Stimulated activated effector memory CD8-positive, alpha-beta T cell treated with anti-CD3 and anti-CD28 coated beads, Interleukin-12 subunit alpha, Interleukin-12 subunit beta, amount 100 ng/mL, for 72 hours (primary cell): ENCODE measurements around the gene HPSE2.
A peak's percentile ranks its signal among the peaks of the same experiment; 100 is the strongest.

Experiments used
- ATAC-seq: fragments of 150-1000 bp; cut with Tn5 transposase; 2 replicates; pipeline ENCODE4 v1.10.0; 2021
- DNase-seq, 2 donors: peaks; one replicate each; pipeline ENCODE4 v3.0.0; 2021 to 2022; ENCODE audit warnings: low spot score in 2 of 2
- H3K27ac Mint-ChIP-seq: one replicate; pipeline ENCODE4 v1.8.0; 2022; ENCODE audit warnings: mild to moderate bottlenecking, mixed read lengths
- H3K36me3 Mint-ChIP-seq: one replicate; pipeline ENCODE4 v1.8.0; 2022; ENCODE audit warnings: mild to moderate bottlenecking, mixed read lengths
- H3K4me1 Mint-ChIP-seq: one replicate; pipeline ENCODE4 v1.8.0; 2022; ENCODE audit warnings: mixed read lengths
- H3K4me3 Mint-ChIP-seq: one replicate; pipeline ENCODE4 v1.8.0; 2022; ENCODE audit warnings: mild to moderate bottlenecking, mixed read lengths
- H3K9me3 Mint-ChIP-seq: one replicate; pipeline ENCODE4 v1.8.0; 2022; ENCODE audit warnings: mixed read lengths

HPSE2 gene

DNA sequence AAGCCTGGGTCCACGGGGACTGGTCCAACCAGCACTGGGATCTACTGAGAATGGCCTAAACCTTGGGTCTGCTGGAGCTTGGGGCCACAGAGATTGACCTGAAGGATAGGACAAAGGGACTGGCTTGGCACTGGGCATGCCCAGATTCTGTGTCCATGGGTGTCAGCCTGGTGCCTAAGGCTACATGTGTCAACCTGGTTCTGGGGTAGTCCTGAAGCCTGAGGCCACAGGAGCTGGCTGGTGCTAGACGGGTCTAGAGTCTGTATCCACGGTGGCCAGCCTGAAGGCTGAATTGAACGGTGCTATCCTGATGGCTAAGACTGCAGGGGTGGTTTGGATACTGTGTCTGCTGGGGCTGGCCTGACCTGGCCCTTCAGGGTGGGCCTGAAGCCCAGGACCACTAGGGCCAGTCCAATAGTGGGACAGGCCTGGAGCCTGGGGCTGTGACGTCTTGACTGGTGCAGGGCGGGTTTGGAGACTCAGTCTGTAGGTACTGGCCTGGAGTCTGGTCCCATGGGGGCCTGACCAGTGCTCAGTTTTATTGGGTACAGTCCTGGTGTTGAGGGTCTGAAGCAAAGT lies 636.5 kb downstream of the HPSE2 start:
- H3K4me3 Mint-ChIP-seq = no peak overlapping the region
- peak; percentile 46 for ATAC-seq

DNA sequence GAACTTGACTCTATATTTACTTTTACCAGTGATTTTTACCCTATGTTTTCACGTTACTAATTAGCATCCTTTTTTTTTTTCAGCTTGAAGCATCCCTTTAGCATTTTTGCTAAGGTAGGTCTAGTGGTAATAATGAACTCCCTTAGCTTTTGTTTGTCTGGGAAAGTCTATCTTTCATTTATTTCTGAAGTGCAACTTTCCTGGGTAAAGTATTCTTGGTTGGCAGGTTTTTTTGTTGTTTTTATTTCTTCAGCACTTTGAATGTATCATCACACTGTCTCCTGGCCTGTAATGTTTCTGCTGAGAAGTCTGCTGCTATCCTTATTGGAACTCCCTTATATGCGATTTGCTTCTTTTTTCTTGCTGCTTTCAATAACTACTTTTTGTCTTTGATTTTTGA lies 639.2 kb downstream of the HPSE2 start:
- Mint-ChIP-seq H3K36me3 (no peaks in the 10 kb centered on the region), H3K4me3 (no peak overlapping the region), H3K27ac (no peak overlapping the region), H3K9me3 (peaks cover 8% of the 10 kb centered on the region), H3K4me1 (no peaks in the 10 kb centered on the region)
- ATAC-seq = no peak
- DNase-seq = no peak

More for the DNA sequence above, 636.5 kb downstream of the HPSE2 start:
- DNase-seq = no peak
- Mint-ChIP-seq H3K36me3 (no peaks in the 10 kb centered on the region), H3K9me3 (peaks cover 8% of the 10 kb centered on the region), H3K27ac (no peak overlapping the region), H3K4me1 (no peaks in the 10 kb centered on the region)

DNA sequence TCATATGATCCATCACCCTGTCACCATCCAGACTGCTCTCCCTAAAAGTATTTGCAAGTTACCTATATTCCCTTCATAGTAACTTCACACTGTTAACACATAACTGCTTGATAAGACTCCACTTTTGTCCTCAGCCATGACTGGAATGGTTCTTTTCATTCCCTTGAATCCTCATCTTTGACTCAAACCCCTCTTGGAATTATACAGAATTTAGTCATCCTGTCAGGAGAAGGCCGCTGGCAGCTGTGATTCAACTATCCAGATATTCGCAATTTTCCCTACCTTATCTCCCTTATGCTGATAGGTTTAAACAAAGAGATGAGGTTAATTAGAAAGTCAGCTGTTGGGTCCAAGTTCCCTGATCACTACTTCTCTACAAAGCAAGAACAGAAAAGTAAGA lies 646.0 kb downstream of the HPSE2 start:
- Mint-ChIP-seq H3K4me3 (no peak overlapping the region), H3K4me1 (no peaks in the 10 kb centered on the region), H3K27ac (no peak overlapping the region), H3K36me3 (no peaks in the 10 kb centered on the region), H3K9me3 (no peaks in the 10 kb centered on the region)
- ATAC-seq (no peak), DNase-seq (no peak)

DNA sequence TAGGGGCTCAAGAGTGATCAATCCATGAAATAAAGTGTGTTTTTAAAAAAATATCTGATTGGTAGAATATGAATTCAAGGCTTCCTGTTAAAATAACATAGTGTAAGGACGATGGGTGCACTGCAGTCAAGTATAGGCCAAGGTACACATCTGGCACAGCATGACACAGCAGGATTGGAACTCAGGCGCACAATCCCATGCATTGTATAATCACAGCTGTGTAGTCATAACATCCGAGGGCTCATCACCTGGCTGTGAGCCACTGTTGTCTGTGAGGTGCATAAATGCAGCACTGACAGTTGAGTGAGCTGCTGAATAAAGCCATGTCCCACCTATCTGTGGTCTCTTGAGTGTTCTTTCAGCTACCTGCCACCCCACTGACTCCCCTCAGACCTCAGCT lies 646.6 kb downstream of the HPSE2 start:
- no peak for DNase-seq

DNA sequence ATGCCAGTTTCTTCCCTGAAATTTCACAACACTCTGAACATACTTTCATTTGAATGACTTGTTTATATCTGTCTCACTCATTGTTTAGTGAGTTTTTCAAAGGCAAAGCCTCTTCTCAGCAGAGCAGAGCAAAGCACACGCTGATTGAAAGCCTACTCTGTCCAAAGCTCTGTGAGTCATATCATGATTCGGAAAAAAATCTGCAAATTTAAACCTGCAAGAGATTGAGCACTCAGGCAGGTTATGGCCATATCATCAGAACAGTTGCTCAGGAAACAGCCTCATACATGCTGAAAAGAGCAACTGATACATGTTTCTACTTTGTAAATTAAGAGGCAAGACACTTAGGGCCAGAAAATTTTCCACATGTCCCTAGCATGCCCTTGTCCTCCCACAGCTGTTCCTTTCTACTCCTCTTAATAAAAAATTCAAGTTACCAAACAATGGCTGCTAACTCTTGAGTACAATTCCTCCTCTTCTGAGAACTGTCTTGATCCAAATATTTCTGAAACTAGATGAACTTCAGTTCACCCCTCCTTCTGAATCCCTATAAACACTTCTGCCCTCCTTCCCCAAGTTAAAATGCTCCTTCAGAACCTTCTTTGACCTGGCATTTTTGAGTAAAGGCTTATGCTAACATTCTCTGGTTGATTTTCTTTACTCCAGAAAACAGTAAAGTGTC lies 648.4 kb downstream of the HPSE2 start:
- H3K4me1 Mint-ChIP-seq = no peaks in the 10 kb centered on the region
- ATAC-seq (no peak), DNase-seq (no peak)
- H3K4me3 Mint-ChIP-seq = no peak overlapping the region
- no peak overlapping the region for H3K27ac Mint-ChIP-seq
- no peaks in the 10 kb centered on the region for H3K36me3 Mint-ChIP-seq
- no peaks in the 10 kb centered on the region for H3K9me3 Mint-ChIP-seq

More for the DNA sequence above, 646.6 kb downstream of the HPSE2 start:
- Mint-ChIP-seq H3K36me3 (no peaks in the 10 kb centered on the region), H3K4me3 (no peak overlapping the region), H3K4me1 (no peaks in the 10 kb centered on the region), H3K27ac (no peak overlapping the region), H3K9me3 (no peaks in the 10 kb centered on the region)
- peak; percentile 13 for ATAC-seq

DNA sequence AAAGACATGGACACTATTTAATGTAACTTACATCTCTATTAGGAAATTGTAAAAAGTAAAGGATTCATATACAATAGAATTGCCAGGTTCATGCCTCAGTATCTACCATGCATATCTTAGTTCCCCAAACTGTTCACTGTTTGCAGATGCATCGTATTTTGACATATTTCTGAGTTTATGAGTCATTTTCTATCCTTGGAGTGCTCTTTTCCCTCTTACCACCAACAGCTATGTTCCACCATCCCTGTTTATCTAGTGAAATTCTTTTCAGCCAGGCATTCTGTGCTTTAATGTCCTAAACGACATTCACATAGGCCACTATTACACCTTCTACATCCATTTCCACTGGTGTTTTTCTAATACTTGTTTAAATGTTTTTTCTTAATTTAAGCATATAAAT lies 649.6 kb downstream of the HPSE2 start:
- no peaks in the 10 kb centered on the region for H3K36me3 Mint-ChIP-seq
- ATAC-seq (no peak), DNase-seq (no peak)
- H3K27ac Mint-ChIP-seq = no peak overlapping the region
- no peaks in the 10 kb centered on the region for H3K9me3 Mint-ChIP-seq
- H3K4me3 Mint-ChIP-seq = no peak overlapping the region
- H3K4me1 Mint-ChIP-seq = no peaks in the 10 kb centered on the region

DNA sequence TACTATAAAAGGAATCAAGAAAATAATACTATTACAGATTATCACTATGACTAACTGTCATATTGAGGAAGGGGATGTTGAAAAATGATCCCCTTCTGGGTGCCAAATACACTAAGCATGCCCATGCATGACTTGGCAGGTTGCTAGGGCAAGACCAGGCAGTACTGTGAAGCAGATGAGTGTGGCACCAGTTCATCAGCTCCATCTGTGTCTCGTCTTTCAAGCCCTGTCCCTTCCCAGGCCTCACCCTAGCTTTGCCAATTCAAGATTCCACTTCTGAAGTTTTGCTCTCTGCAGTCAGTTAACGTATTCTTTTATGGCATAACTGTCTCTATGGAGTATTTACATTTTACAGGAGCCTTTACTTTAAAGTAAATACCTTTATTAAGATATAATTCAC lies 653.3 kb downstream of the HPSE2 start:
- no peak for ATAC-seq
- no peak for DNase-seq
- H3K27ac Mint-ChIP-seq = no peak overlapping the region
- H3K4me3 Mint-ChIP-seq = no peak overlapping the region
- no peaks in the 10 kb centered on the region for H3K9me3 Mint-ChIP-seq
- H3K36me3 Mint-ChIP-seq = no peaks in the 10 kb centered on the region
- no peaks in the 10 kb centered on the region for H3K4me1 Mint-ChIP-seq

DNA sequence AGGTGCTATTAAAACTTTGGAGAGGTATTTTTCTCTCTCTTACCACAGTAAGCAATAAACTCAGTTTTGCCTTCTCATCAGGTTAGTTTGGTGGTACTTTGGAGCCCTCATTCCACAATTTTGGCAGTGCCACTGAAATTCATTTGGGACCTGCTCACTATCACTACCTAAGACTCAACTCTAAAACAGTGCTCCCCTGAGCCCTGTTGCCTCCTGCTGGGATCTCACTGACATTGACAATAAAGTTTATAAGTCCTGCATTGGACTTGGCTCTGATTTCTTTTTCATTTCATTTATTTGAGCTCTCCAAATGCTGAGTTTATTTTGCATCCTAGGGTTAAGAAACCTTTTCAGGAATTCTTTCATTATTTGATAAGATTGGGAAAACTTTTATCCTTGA lies 658.1 kb downstream of the HPSE2 start:
- Mint-ChIP-seq H3K4me3 (no peak overlapping the region), H3K4me1 (no peaks in the 10 kb centered on the region), H3K27ac (no peak overlapping the region), H3K36me3 (no peaks in the 10 kb centered on the region), H3K9me3 (no peaks in the 10 kb centered on the region)
- ATAC-seq (no peak), DNase-seq (no peak)

DNA sequence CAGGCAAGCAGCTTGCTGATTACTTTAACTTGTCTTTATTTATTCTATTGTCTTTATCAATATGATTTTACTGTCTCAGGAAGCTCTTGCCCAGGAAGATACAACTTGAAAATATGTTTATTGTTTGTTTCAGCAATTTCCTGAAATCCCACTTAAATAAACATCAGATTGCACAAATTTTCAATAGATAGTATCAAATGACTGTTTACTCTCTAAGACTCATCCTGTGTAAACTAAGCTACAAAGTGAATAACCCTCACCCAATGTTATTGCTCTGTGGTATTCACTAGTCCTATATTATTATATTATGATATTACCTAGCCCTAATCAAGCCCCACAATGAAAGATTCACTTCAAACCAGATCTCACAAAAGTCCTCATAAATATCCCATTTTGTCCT lies 658.5 kb downstream of the HPSE2 start:
- no peak overlapping the region for H3K27ac Mint-ChIP-seq
- no peaks in the 10 kb centered on the region for H3K4me1 Mint-ChIP-seq
- DNase-seq (no peak), ATAC-seq (no peak)
- H3K36me3 Mint-ChIP-seq = no peaks in the 10 kb centered on the region
- H3K4me3 Mint-ChIP-seq = no peak overlapping the region
- H3K9me3 Mint-ChIP-seq = no peaks in the 10 kb centered on the region

DNA sequence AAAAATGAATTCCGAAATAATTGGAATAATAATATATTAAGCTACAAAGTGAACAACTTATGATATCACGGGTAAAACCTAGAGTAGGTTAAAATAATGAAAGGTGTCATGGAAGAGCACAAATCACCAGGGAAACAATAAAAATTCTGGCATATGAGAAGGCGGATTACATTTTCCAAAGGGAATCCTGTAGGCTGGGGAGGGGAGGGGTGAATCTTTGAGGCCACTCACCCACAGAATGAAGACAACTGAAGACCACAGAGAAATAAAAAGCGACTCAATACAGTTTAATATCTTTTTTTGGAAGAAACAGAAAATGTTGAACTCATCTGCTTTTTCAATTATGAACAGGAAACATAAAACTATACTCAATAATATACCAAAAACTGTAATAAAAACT lies 659.6 kb downstream of the HPSE2 start:
- H3K36me3 Mint-ChIP-seq = no peaks in the 10 kb centered on the region
- H3K27ac Mint-ChIP-seq = no peak overlapping the region
- no peaks in the 10 kb centered on the region for H3K4me1 Mint-ChIP-seq
- H3K4me3 Mint-ChIP-seq = no peak overlapping the region
- H3K9me3 Mint-ChIP-seq = no peaks in the 10 kb centered on the region
- ATAC-seq (no peak), DNase-seq (no peak)

DNA sequence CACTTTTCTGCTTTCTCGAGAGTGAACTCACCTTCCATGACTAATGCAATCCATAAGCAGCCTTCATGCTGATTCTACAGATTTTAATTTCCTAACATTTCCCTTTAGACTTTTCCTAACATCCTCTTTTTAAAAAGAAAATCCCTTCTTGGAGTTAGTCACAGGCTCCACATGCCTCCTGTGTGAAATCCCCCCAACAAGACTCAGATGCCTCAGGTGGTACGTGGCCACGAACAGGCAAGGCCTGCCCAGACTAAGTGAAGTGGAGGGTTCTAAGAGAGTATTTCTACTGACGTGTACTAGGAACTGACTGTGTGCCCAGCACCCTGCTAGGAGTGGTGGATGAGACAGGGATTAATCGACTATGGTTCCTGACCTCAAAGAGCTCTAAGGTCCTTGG lies 663.1 kb downstream of the HPSE2 start:
- Mint-ChIP-seq H3K9me3 (no peaks in the 10 kb centered on the region), H3K36me3 (no peaks in the 10 kb centered on the region), H3K4me1 (no peaks in the 10 kb centered on the region), H3K27ac (no peak overlapping the region), H3K4me3 (no peak overlapping the region)
- ATAC-seq = no peak
- DNase-seq = no peak

DNA sequence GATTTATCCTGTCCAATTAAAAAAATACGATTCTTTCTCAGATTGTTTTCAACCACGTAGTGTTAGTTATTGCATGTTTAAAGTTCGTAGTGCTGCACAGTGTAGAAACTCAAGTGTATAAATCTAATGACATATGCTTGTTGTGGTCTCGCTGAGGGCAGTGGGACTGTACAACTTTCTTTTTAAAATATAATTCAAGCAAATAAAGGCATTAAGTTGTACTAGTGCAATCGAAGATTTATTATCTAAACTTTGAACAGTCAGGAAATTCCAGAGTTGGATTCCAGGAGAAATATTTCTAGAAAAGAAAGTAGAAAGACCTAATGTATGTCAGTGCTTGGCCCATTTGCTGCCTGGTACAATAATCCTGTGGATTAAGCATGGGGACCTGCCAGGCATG lies 664.8 kb downstream of the HPSE2 start:
- no peak for DNase-seq
- no peaks in the 10 kb centered on the region for H3K9me3 Mint-ChIP-seq
- H3K4me1 Mint-ChIP-seq = no peaks in the 10 kb centered on the region
- ATAC-seq = no peak
- no peaks in the 10 kb centered on the region for H3K36me3 Mint-ChIP-seq
- no peak overlapping the region for H3K27ac Mint-ChIP-seq
- no peak overlapping the region for H3K4me3 Mint-ChIP-seq

DNA sequence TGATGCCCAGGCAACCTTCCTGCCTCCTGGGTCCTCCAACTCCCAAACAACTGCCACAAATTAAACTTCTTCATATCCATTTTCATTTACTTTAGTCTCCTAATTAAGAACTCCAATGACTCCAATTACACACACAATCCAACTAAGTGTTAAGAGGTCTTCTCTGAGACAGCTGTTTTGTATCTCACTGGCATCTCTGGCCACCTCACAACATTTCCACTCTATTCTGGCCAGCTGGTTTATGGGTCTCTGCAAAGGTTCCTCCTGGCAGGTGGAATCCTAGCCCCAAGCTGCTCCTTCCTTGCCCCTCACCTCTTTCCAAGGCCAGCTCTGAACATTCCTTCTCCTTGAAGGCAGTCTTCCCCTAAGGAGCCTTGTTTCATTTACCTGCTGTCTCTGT lies 665.8 kb downstream of the HPSE2 start:
- Mint-ChIP-seq H3K4me1 (no peaks in the 10 kb centered on the region), H3K27ac (no peak overlapping the region), H3K9me3 (no peaks in the 10 kb centered on the region), H3K36me3 (no peaks in the 10 kb centered on the region), H3K4me3 (no peak overlapping the region)
- ATAC-seq (no peak), DNase-seq (no peak)

DNA sequence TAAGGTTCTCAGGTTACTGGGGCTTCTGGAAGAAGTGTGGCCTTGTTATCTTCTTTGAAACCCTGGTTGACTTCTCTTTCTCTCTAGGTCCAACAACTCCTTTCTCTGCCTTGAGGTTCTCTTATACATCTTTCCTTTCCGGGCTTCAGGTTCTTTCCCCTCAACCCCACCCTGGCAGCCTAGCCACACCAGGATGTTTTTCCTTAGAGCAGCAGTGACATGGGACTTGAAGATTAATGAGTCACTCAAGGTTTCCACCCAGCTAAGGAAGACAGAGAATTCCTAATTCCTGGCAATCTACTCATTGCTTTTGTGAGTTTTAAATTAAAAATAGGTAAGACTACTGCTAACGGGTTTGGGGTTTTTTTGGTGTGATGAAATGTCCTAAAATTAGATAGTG lies 667.1 kb downstream of the HPSE2 start:
- Mint-ChIP-seq H3K4me3 (no peak overlapping the region), H3K27ac (no peak overlapping the region), H3K36me3 (no peaks in the 10 kb centered on the region), H3K9me3 (no peaks in the 10 kb centered on the region), H3K4me1 (no peaks in the 10 kb centered on the region)
- no peak for DNase-seq
- no peak for ATAC-seq

DNA sequence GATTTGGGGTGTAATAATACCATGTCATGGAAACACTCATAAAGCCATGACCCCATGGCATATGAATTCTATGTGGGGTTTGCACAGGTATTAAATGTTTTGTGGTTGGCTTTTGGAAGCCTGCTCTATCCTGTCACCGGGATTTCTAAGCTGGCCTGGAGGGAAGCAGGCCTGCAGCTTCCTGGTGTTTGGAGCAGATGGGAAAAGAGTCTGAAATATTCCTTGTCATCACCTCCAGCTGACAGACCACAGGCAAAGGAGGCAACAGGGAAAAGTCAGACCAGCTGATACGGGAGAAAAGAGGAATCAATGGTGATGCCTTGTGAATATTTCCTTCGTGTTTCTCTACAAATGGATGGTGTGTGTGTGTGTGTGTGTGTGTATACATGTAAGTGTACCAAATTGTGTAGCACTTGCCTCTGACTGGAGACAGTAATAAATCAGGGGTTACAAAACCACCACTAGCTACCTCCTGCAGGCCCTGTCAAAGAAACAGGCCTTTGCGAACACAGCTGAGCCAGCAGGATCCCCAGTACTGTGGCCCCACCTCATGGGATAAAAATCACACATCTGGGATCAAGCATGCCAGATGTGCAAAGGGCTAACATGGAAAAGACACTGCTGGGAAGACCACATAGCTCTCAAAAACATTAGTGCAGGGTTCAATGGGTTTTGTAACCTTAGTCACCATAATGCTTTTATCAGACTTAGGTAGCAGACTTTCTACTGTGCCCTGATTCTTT lies 668.1 kb downstream of the HPSE2 start:
- ATAC-seq = no peak
- Mint-ChIP-seq H3K27ac (no peak overlapping the region), H3K4me3 (no peak overlapping the region), H3K36me3 (no peaks in the 10 kb centered on the region), H3K4me1 (no peaks in the 10 kb centered on the region), H3K9me3 (no peaks in the 10 kb centered on the region)
- DNase-seq = no peak

DNA sequence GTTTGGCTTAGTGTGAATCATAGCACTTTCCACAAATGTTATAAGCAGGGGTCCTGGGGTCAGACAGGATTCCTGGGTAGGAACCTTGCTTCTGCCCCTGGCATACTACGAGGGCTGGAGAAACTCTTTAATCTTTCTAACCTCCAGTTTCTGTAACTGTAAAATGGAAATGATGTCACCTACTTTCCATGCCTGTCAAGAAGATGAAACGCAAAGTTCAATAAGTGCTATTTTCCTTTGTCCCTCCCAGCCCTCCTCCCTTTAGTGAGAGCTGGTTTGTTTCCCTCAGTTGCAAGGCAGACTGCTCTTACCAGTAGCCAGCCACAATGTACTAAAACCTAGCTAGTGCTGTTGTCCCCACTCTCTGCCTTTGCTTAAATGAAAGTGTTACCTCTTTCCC lies 671.8 kb downstream of the HPSE2 start:
- DNase-seq = no peak
- no peaks in the 10 kb centered on the region for H3K4me1 Mint-ChIP-seq
- no peak overlapping the region for H3K4me3 Mint-ChIP-seq
- H3K36me3 Mint-ChIP-seq = no peaks in the 10 kb centered on the region
- no peak overlapping the region for H3K27ac Mint-ChIP-seq
- no peaks in the 10 kb centered on the region for H3K9me3 Mint-ChIP-seq
- ATAC-seq = no peak
